PFSK-1 (cell line): ENCODE measurements around the gene MYRF.

ENCODE experiments used
- FOXP2 ChIP-seq: optimal IDR thresholded peaks from 2 replicates; pipeline ENCODE3; 2011; ENCODE audit warnings: borderline replicate concordance, control low read depth, inconsistent platforms; ENCODE audit not compliant: insufficient read depth; ENCODE audit errors: extremely low read length, extremely low read depth
- POLR2AphosphoS5 ChIP-seq: IDR thresholded peaks from 2 replicates; pipeline ENCODE4 v1.6.1; 2012; ENCODE audit warnings: low read depth, mild to moderate bottlenecking, control low read depth, low read length, moderate library complexity
- SIN3A ChIP-seq: IDR thresholded peaks from 2 replicates; pipeline ENCODE4 v1.6.1; 2012; ENCODE audit warnings: mild to moderate bottlenecking, low read length, moderate library complexity, borderline replicate concordance; ENCODE audit not compliant: insufficient read depth
- TAF1 ChIP-seq: IDR thresholded peaks from 2 replicates; pipeline ENCODE4 v1.6.1; 2012; ENCODE audit warnings: low read length, control low read depth, borderline replicate concordance; ENCODE audit not compliant: insufficient read depth
- TF ChIP-seq, protein P1 (sequence below), 2 experiments: IDR thresholded peaks; 2 replicates each; pipeline versions ENCODE4 v1.6.1 to v1.8.0; 2011 to 2012; ENCODE audit warnings: low read depth in 2 of 2, low read length in 2 of 2, control low read depth in 1 of 2, inconsistent platforms in 1 of 2, mild to moderate bottlenecking in 1 of 2, moderate library complexity in 1 of 2; ENCODE audit not compliant: insufficient read depth in 1 of 2

The MYRF gene

DNA sequence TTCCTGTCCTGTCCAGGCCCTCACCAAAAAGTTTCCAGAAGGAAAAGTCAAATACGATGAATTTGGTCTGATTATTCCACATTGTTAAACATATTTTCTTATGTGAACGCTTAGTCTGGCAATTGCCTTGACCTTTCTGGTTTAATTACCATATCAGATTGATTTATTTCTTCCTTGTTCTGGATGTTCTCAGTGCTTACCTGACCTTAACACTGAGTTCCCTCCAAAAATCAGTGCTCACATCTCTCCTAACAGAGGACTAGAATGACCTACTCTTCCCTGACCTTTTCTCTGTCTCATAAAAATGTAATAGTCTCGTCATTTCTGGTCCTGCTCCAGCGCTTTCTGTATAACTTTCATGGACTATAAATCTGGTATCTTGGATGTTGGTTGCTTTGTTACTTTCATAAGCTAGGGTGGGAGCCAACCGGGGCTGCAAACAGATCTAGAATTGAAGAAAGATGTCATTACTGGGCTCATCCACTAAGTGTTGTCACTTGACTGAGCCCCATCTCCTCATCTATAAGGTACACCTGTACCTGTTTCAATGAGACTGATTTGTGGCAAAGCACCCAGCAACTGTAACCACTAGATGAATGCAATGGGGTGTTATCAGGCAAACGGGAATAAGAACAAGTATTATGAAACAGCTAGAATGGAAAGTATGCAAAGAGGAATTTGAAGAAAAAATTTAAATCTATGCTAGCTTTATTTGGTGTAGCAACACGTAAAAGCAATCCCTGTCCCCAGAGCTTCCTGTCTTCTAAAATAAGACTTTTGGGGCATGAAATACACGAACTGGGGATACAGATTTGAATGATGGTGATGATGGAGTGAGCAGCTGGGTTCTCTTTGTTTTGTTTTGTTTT, 78.0 kb downstream of the MYRF start:
- TF ChIP-seq POLR2AphosphoS5 = no peak
- TF ChIP-seq, protein P1, sequence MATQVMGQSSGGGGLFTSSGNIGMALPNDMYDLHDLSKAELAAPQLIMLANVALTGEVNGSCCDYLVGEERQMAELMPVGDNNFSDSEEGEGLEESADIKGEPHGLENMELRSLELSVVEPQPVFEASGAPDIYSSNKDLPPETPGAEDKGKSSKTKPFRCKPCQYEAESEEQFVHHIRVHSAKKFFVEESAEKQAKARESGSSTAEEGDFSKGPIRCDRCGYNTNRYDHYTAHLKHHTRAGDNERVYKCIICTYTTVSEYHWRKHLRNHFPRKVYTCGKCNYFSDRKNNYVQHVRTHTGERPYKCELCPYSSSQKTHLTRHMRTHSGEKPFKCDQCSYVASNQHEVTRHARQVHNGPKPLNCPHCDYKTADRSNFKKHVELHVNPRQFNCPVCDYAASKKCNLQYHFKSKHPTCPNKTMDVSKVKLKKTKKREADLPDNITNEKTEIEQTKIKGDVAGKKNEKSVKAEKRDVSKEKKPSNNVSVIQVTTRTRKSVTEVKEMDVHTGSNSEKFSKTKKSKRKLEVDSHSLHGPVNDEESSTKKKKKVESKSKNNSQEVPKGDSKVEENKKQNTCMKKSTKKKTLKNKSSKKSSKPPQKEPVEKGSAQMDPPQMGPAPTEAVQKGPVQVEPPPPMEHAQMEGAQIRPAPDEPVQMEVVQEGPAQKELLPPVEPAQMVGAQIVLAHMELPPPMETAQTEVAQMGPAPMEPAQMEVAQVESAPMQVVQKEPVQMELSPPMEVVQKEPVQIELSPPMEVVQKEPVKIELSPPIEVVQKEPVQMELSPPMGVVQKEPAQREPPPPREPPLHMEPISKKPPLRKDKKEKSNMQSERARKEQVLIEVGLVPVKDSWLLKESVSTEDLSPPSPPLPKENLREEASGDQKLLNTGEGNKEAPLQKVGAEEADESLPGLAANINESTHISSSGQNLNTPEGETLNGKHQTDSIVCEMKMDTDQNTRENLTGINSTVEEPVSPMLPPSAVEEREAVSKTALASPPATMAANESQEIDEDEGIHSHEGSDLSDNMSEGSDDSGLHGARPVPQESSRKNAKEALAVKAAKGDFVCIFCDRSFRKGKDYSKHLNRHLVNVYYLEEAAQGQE (IDR thresholded peaks at IDR 0.05; ENCODE audit: insufficient read depth in 1 of 2, low read depth in 2 of 2, low read length in 2 of 2) = no peak
- TF ChIP-seq FOXP2 = no peak
- TF ChIP-seq SIN3A = no peak
- no peak for TF ChIP-seq TAF1

DNA sequence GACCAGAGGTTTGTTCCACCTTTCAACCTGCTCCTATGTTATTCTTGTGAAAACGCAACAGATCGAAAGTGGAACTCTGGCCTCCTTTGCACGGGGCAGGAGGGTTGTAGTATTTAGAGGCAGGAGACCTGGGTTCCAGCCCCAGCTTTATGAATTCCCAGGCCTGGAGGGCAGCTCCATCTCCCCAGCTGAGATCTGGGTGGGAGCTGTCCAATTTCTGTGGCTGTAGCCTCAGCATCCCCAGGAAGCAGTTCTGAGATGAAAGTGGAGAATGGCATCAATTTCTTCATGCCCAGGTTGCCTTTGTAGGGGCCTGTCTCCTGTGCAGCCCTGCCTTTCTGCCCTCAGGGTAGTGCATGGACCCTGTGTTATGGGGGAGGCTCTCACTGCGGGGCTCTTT, 79.8 kb downstream of the MYRF start:
- TF ChIP-seq SIN3A (no peak), FOXP2 (no peak)
- TF ChIP-seq, protein P1 (IDR thresholded peaks at IDR 0.05; ENCODE audit: insufficient read depth in 1 of 2, low read depth in 2 of 2, low read length in 2 of 2) = peak in 1 of 2 experiments; percentile 77; a peak in 2 of 4 replicates

DNA sequence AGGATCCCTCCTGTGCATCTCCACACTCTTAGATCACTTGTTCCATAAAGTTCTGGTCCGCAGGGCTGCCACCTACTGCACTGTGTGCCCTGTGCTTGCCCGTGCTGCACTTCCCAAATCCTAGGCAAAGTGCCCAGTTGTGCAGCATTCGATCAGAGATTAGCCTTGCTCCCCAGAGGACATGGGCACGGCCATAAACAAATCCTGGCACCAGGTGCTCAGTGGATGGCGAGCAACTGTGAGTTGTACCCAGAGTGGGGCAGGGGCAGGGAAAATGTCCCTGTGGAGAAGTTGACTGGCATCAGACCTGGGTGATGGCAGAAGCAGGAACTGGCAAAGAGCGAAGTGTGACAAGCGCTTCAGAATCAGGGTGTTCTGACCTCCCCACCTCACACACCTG, 80.3 kb downstream of the MYRF start:
- TF ChIP-seq FOXP2 = no peak
- no peak for TF ChIP-seq SIN3A
- no peak for TF ChIP-seq POLR2AphosphoS5
- no peak for TF ChIP-seq TAF1
- TF ChIP-seq, protein P1 (IDR thresholded peaks at IDR 0.05; ENCODE audit: insufficient read depth in 1 of 2, low read depth in 2 of 2, low read length in 2 of 2) = no peak

DNA sequence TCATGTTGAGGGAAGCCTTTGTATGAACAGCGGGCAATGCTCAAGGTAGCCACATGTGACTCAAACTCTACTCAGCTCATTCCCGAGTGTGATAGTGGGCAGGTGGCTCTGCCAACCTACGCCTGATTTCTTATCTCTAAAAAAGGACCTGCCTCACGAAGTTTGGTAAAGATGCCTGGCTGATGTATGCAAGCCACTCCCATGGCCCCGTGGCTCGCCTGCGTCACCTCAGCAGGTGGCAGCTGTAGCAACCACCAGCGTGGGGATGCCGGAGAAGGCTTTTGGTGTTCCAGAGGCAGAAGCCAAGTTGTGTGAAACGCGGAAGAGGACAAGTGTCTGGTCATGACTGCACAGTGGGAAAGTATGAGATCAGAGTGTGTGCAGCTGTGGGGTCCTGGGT, 81.0 kb downstream of the MYRF start:
- no peak for TF ChIP-seq FOXP2
- no peak for TF ChIP-seq POLR2AphosphoS5
- TF ChIP-seq, protein P1 (IDR thresholded peaks at IDR 0.05; ENCODE audit: insufficient read depth in 1 of 2, low read depth in 2 of 2, low read length in 2 of 2) = no peak
- TF ChIP-seq SIN3A = no peak
- no peak for TF ChIP-seq TAF1

DNA sequence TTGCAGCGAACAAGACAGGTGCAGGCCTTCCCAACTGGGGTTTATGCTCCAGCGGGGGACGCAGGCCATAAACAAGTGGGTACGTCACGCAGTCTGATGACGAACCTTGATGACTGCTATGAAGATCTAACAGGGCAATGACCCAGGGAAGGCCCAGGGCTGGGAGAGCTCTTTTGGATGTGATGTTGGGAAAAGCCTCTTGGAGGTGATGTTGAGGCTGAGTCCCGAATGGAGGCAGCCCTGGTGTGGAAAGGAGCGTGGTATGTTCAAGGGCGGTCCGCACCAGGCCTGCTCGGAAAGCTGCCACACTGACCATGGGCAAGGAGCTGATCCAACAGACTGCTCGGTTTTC, 81.5 kb downstream of the MYRF start:
- TF ChIP-seq, protein P1 (IDR thresholded peaks at IDR 0.05; ENCODE audit: insufficient read depth in 1 of 2, low read depth in 2 of 2, low read length in 2 of 2) = no peak
- TF ChIP-seq SIN3A (no peak), FOXP2 (no peak), POLR2AphosphoS5 (no peak), TAF1 (no peak)
